DMS53 (cell line): ENCODE data around the gene MYBPC2.
"Not testable (repeated sequence)": the region's sequence is repeated elsewhere in the genome, so short reads cannot be mapped to it uniquely, and the experiment has no call there.

Experiments
- DNase-seq: peaks from one replicate; lab custom pipeline; 2025; lab: John Stamatoyannopoulos, UW

The MYBPC2 gene

DNA sequence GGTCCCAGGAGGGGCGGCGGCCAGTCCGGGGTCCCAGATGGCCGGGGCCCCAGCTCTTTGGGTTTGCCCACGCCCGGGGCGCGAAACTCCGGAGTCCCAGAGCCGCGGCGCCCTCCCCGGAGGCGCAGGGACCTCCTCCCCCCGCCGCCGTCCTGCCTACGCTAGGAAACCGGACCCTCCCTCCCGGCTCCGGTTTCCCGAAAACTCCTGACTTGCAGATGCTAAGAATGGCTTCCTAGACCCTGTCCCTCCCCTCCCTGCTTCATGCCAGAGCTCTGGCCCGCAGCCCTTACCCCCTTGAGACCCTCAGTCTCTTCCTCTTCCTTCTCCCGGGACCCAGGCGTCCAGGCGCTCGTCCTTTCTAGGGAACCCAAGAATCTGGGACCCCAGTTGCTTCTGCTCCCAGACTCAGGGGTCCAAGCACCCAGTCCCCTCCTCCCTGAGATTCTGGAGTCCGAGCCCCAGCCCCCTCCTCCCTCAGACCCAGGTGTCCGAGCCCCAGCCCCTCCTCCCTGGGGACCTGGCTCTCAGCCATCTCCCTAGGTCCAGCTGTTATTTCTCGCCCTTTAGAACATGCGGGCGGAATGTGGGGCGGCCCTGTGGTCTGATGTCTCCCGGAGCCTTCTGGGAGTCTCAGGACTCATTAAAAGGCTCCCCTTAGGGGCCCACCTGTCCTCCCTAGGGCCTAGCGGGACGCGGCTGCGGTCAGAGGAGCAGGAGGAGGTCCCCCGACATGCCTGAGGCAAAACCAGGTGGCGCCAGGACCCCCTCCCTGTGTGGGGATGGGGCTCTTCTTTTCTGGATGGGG lies at the start of gene MYBPC2:
TSS of gene MYBPC2 (plus strand) at position 672 of the 808 bp plus-strand sequence. CDS start at position 734, 62 bp downstream.
- DNase-seq, result peak; percentile 47

DNA sequence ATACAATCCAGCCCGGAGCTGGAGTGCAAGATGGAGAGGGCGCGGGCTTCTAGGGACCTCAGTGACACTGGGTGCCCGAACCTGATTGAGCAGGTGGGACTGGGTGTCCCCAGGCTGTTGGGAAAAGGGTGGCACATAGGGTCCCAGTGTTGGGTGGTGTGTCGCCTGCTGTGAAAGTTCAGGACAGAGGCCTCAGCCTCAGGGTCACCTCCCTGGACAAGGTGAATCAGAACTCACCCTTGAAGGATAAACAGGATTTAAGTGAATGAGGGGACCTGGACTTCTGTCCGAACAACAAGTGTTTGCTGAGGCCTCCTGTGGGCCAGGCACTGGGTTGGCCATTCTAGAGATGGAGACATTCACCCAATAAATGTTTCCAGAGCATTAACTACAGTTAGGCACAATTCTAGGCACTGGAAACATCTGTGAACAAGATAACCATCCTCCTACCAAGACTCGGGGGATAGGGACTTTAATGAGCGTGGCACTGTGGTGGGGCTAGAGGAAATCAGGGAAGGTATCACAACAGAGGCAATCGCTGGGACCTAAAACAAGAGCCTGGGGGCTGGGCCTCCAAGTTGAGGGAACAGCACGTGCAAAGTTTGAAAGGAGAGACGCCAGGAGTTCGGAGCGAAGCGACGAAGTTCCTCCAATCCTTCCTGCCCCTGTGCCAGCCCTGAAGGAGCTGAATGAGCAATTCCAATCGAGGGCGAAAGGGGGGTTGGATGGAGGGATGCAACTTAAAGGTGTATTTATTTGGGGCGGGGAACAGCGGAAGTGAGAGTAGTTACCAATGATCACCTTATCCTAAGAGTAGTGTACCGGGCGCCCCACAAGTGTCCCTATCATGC lies 49.5 kb upstream of the MYBPC2 start:
- no peak for DNase-seq

DNA sequence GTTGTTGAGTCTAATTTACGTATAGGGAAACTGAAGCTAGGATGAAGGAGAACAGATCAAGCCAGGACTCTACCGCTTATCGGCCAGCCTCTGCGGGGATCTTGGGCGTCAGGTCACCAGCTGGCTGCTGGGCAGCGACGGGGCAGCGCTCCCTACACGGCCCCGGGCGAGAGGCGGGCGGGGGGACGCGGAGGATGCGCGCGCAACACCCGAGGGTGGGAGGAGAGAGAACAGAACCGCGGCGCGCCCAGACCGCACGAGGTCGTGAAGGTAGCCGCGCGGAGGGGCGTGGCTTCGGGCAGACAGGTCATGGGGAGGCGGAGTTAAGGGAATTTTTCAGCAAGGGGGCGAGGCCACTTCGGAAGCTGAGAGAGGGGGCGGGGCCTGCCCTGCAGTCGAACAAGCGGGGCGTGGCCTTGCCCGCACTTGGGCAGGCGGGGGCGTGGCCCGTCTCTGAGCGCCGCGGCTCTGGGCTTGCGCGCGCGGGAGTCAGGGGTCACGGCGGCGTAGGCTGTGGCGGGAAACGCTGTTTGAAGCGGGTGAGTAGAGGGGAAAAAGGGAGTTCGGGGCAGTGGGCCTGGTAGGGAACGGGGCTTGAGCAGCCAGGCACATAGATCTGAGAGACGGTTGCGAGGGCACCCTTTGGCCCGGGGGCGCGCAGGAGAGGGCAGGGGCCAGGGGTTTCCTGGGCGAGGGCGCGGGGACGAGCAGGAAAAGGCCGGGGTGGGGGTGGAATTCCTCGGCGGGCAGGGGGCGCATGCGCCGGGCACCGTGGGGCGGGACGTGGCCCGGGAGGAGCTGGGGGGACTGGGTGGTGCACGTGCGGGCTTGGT lies 48.6 kb upstream of the MYBPC2 start, which contains the start of gene POLD1:
TSS of gene POLD1 (plus strand) at position 496 of the 833 bp plus-strand sequence. CDS start 14,505 bp downstream, outside the sequence.
- DNase-seq, result peak; percentile 98

DNA sequence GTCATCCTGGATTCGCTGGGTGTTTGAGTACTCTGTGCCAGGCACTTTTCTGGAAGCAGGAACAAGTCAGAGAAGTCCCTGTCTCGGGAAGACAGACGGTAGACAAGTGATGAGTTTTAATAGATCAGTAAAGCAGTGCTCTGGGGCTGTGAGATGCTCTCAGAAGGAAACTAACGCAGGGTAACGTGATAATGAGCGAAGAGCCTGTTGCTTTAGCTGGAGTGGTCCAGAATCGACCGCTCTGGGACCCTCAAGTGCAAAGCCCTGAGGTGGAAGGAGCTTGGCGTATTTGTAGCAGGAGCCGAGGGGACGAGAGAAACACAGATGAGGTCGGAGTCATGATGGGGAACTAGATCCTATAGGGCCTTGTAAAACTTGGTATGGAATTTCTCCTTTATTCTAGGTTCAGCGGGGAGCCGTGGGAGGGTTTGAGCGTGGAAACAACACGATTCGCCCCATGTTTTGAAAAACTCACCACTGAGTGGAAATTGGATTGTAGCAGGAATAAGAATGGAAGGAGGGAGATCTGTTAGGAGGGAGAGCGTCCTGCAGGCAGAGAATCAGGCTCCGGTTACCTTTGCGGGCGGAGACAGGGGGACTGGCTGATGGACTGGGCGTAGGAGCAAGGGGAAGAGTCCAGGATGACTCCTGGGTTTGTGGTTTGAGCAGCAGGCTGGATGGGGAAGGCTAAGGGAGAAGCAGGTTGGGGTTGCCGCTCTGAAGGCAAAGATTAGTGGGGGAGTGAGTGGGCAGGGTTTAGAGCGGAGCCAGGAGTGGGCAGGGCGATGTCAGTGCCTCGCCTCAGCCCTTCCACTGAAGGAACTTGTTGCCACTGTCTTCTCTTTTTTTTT lies 47.8 kb upstream of the MYBPC2 start:
- DNase-seq, result no peak

DNA sequence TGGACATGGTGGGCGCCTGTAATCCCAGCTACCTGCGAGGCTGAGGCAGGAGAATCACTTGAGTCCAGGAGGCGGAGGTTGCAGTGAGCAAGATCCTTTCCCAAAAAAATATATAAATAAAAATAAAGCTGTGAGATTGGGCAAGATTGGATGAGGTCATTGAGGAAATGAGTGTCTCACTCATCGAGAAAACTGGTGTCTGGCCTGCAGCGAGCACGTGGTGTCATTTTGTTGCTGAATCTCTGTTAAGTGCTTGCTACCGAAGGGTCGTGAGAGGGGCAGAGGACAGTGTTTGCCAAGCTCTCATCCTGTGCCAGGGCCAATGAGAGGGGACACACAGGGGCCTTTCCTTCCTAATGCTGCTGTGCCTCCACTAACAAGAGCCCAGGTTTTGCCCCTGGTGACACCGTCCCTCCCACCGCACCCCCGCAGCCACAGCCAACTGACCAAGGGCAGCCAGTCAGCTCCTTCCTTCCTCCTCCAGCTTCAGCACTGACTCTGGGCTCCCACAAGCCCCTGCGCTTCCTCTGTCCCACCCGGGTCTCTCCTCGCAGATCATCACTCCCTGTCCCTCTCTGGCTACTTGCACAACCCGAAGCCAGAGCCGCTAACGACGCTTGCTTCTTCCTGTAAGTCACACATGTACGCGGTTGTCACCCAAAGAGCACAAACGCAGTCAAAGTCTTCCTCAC lies 45.4 kb upstream of the MYBPC2 start:
- DNase-seq, result no peak

DNA sequence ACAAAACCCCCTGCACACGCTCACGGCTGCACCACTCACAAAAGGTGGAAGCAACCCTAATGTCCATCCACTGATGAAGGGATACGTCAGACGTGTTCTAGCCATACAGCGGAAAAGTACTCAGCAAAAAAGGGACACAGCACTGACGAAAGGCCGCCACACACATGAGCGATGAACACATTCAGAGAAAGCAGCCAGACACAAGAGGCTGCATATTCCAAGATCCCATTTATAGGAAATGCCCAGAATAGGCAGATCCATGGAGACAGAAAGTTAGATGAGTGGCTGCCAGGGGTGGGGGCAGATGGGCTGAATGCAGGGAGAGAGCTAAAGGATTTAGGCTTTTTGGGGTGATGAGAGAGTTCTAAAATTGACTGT lies 44.8 kb upstream of the MYBPC2 start:
- no peak for DNase-seq

DNA sequence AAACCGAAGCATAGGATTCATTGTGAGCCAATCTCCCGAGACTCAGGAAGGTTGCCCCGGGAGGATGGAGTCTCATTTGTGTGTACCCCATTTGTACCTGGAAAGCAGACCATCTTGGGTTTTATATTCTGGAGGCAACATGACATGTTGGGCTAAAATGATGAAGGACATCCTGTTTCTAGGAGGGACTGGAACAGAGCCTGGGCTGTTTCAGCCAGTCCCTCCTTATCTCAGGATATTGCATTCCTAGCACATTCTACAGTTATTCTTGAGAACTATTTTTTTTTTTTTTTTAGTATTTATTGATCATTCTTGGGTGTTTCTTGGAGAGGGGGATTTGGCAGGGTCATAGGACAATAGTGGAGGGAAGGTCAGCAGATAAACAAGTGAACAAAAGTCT lies 42.4 kb upstream of the MYBPC2 start:
- DNase-seq, result not testable (repeated sequence)

DNA sequence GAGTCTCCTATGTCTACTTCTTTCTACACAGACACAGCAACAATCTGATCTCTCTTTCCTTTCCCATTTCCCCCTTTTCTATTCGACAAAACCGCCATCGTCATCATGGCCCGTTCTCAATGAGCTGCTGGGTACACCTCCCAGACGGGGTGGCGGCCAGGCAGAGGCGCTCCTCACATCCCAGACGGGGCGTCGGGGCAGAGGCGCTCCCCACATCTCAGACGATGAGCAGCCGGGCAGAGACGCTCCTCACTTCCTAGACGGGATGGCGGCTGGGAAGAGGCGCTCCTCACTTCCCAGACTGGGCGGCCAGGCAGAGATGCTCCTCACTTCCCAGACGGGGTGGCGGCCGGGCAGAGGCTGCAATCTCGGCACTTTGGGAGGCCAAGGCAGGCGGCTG lies 41.7 kb upstream of the MYBPC2 start:
- not testable (repeated sequence) for DNase-seq

DNA sequence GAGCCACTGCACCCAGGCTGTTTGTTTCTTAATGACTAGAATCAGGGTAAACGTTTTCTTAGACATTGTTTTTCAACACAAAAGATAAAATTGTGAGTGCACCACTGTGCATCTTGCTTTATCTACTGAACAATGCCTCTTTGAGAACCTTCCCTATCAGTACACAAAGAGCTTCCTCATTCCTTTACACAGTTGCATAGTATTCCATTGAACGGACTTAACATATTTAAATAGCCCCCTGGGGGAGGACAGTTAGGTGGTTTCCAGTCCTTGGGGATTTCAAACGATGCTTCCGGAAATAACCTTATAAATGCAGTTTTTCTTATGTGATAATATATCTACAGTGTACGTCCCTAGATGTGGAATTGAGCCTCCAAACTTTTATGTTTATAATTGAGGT lies 39.9 kb upstream of the MYBPC2 start:
- DNase-seq, result no peak

DNA sequence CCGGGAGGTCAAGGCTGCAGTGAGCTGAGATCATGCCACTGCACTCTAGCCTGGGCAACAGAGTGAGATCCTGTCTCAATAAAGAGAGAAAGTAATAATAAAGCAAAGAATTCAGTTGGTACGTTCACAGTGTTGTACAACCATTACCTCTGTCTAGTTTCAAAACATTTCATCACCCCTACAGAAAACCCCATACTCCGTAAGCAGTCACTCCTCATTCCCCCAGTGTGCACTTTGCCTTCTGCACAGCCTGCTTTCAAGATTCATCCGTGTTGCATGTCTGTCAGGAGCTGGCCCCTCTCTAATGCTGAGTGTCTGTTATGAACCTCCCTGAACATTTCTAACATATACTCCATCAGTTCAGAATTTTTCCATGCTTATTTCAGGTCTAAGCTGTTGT lies 39.1 kb upstream of the MYBPC2 start:
- no peak for DNase-seq

DNA sequence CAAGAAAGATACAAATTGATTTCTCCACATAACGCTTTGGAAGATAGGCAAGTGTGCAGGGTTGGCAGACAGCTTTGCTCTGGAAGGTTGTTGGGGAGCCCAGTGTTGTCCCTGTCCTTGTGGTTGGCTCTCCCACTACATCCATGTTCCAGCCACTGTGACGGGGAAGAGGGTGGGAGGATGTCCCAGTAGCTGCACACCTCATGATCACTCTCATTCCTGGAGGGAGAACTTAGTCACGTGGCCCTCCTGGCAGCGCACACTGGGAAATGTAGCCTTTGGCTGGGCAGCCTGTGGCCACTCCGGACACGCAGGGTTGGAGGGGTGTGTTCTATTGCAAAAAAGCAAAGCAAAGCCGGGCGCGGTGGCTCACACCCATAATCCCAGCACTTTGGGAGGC lies 38.7 kb upstream of the MYBPC2 start:
- DNase-seq, result no peak

DNA sequence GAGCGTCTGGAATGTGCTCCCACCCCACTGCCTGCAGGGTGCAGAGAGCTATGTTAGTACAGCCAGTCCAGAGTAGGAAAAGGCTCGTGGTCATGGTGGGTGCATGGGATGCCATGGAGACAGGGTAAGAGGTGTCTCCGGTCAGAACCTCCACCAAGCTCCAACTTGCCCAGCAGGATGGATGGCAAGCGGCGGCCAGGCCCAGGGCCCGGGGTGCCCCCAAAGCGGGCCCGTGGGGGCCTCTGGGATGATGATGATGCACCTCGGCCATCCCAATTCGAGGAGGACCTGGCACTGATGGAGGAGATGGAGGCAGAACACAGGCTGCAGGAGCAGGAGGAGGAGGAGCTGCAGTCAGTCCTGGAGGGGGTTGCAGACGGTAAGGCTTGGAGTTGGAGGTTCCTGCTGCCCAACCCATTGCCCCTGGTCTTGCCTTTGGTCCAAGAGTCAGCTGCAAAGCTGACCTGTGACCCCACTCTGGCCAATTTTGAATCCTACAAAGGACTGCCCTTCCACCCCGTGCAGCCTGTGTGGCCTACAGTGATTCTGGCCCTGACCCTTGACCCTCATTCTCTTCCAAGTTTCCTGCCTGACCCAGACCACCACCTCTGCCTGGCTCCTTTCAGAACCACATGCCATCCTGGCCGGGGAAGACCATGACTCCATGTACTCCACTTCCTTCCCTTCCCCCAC lies 33.9 kb upstream of the MYBPC2 start:
- no peak for DNase-seq

DNA sequence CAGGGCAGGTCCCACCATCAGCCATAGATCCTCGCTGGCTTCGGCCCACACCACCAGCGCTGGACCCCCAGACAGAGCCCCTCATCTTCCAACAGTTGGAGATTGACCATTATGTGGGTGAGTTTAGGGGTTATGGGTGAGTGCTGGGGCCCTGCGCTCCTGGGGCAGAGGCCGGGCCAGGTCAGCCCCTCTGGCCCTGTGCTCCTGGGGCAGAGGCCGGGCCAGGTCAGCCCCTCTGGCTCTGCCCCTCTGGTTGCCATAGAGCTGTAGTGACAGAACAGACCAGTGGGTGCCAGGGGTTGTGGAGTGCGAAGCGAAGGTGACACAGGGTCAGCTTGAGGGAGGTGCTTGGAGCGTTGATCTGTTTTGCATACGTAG lies 33.3 kb upstream of the MYBPC2 start:
- no peak for DNase-seq

DNA sequence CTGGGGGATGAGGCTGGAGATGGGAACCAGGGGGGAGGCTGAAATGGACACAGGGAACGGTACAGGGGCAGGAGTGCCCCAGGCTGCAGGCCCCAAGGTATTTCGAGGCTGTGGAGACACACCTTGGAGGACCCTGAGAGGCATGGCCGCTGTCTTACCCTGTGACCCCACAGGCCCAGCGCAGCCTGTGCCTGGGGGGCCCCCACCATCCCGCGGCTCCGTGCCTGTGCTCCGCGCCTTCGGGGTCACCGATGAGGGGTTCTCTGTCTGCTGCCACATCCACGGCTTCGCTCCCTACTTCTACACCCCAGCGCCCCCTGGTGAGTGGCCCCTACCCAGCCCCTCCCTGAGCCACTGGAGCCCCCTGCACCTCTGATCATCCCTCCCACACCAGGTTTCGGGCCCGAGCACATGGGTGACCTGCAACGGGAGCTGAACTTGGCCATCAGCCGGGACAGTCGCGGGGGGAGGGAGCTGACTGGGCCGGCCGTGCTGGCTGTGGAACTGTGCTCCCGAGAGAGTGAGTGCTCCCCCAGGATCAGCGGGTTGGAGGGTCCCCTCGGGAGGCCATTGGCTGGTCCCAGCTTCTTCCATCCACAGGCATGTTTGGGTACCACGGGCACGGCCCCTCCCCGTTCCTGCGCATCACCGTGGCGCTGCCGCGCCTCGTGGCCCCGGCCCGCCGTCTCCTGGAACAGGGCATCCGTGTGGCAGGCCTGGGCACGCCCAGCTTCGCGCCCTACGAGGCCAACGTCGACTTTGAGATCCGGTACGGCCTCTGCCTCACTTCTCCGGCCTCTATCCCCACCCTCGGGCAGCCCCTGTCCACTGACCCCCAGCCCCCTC lies 30.9 kb upstream of the MYBPC2 start:
- no peak for DNase-seq

DNA sequence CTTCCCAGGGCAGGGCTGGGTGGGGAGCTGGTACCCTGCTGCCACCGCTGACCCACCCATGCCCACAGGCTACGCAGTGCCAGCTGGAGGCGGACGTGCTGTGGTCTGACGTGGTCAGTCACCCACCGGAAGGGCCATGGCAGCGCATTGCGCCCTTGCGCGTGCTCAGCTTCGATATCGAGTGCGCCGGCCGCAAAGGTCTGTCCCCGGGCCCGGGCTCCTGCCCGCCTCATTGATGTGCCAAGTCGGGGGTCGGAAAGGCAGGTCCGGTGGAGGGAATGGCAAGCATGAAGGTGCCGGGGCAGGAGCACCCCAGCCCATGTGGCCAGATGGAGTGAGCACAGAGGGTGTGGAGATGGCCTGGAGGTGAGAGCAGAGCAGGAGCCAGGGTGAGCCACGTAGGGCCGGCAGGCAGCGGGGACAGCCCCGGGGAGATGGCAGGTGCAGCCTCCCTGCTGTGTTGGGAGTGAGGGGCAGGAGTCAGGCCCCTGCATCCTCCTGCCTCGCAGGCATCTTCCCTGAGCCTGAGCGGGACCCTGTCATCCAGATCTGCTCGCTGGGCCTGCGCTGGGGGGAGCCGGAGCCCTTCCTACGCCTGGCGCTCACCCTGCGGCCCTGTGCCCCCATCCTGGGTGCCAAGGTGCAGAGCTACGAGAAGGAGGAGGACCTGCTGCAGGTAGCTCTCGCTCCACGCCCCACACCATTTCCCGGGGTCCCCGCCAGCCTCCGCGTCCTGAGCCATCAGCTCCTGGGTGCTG lies 30.0 kb upstream of the MYBPC2 start:
- DNase-seq, result no peak

DNA sequence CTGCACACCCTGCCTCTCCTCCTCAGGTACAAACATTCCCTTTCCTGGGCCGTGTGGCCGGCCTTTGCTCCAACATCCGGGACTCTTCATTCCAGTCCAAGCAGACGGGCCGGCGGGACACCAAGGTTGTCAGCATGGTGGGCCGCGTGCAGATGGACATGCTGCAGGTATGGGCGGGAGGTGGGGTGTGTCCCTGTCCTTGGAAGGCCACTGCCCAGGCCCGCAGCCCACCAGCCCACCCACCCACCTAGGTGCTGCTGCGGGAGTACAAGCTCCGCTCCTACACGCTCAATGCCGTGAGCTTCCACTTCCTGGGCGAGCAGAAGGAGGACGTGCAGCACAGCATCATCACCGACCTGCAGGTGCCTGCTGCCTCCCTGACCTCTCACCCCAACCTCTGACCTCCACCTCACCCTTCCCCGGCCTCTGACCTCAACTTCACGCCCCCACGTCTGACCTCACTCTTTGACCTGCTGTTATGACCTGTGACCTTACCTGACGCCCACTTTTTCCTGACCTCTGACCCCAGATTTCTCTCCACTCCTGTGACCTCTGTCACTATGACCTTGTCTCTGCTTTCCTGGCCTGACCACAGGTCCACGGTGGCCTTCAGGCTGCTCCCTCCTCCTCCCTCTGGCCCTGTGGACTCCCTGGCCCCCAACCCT lies 26.4 kb upstream of the MYBPC2 start:
- DNase-seq, result no peak

DNA sequence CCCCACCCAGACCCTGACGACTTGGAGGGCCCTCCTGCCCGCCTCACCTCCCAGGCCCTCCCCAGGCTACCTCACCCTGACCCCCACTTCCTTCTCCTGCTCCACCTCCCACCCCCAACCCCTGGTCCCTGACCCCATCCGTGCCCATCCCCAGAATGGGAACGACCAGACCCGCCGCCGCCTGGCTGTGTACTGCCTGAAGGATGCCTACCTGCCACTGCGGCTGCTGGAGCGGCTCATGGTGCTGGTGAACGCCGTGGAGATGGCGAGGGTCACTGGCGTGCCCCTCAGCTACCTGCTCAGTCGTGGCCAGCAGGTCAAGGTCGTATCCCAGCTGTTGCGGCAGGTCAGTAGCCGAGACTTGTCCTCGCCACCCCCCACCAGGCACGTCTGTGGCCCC lies 25.9 kb upstream of the MYBPC2 start:
- no peak for DNase-seq

DNA sequence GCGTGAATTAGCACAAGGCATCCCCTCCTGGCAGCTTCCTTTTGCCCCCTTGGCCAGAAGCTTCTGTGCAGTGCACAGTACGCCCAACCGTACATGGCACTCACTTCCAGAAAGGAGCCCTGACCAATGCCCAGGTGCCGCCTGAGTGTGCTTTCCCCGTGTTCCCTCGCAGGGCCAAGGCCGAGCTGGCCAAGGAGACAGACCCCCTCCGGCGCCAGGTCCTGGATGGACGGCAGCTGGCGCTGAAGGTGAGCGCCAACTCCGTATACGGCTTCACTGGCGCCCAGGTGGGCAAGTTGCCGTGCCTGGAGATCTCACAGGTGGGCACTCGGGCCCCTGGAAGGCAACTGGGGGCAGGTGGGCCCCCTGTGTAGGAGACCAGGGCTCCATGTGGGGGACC lies 23.3 kb upstream of the MYBPC2 start:
- no peak for DNase-seq
